ENCODE results near the gene CTU1.

CTU1 gene

GRCh38 chr19:51131780-51132680, 23.8 kb upstream of the CTU1 start:
- DNase-seq: peak; percentile 41

GRCh38 chr19:51129716-51130115, 21.5 kb upstream of the CTU1 start:
- DNase-seq: no peak

GRCh38 chr19:51128227-51128626, 20.0 kb upstream of the CTU1 start:
- no peak for DNase-seq

GRCh38 chr19:51127755-51128154, 19.5 kb upstream of the CTU1 start:
- DNase-seq: peak; percentile 35

GRCh38 chr19:51127032-51127431, 18.8 kb upstream of the CTU1 start:
- DNase-seq: no peak

- DNase-seq: no peak
These were observed 17.3 kb upstream of the CTU1 start for GRCh38 chr19:51125421-51126075.

- no peak for DNase-seq
These were observed 16.5 kb upstream of the CTU1 start, which contains the start of gene SIGLEC9 for GRCh38 chr19:51124729-51125128. Gene SIGLEC9 (plus strand): TSS chr19:51124906. CDS start chr19:51124975, 69 bp downstream.

- DNase-seq: no peak
These were observed 16.0 kb upstream of the CTU1 start for GRCh38 chr19:51124216-51124615.

- DNase-seq: no peak
These were observed 15.6 kb upstream of the CTU1 start for GRCh38 chr19:51123802-51124201.

- DNase-seq: peak; percentile 68
These were observed 15.2 kb upstream of the CTU1 start for GRCh38 chr19:51123381-51123800.

- no peak for DNase-seq
These were observed 14.1 kb upstream of the CTU1 start for GRCh38 chr19:51122112-51122981.

- no peak for DNase-seq
These were observed 13.0 kb upstream of the CTU1 start for GRCh38 chr19:51121257-51121656.

GRCh38 chr19:51120160-51120559, 12.0 kb upstream of the CTU1 start:
- DNase-seq: no peak

- DNase-seq: no peak
These were observed 11.4 kb upstream of the CTU1 start for GRCh38 chr19:51119611-51120010.

GRCh38 chr19:51119101-51119500, 10.9 kb upstream of the CTU1 start:
- DNase-seq: no peak

- DNase-seq: peak; percentile 40
These were observed 8.6 kb upstream of the CTU1 start for GRCh38 chr19:51116736-51117286.

- DNase-seq: no peak
These were observed 6.0 kb upstream of the CTU1 start for GRCh38 chr19:51114087-51114729.

- DNase-seq: no peak
These were observed 3.4 kb upstream of the CTU1 start for GRCh38 chr19:51111606-51112005.

GRCh38 chr19:51110666-51110971, 2.4 kb upstream of the CTU1 start:
- DNase-seq: no peak

- no peak for DNase-seq
These were observed 567 bp upstream of the CTU1 start for GRCh38 chr19:51108805-51109146.

GRCh38 chr19:51107406-51108065, 673 bp downstream of the CTU1 start:
- no peak for DNase-seq

- DNase-seq: no peak
These were observed 4.3 kb downstream of the CTU1 start for GRCh38 chr19:51103926-51104341.
